ENCODE measurements around the gene BTBD6. TPM values are rescaled to one million over a fixed set of nuclear protein-coding genes. Genes with fewer than 3 reads are reported as not detected.

Gene BTBD6
- 89.7 TPM for total RNA-seq
- long read RNA-seq, transcript BTBD6-203 (4 exons, 2,176 nt) = major isoform, 14 of 38 reads
- long read RNA-seq, transcript BTBD6-204 (3 exons, 2,195 nt) = minor isoform, 9 of 38 reads
- long read RNA-seq, partial matches to known transcripts = 0 of 38 reads
- long read RNA-seq, other reads (novel, unspliced or antisense) = 14 of 38 reads

GRCh38 chr14:105248368-105249181 lies at the start of gene BTBD6:
TSS of gene BTBD6 (plus strand) at chr14:105248533. CDS start at chr14:105248712, 179 bp downstream.
- DNase-seq (ENCODE audit: low spot score) = peak; percentile 95

DNA sequence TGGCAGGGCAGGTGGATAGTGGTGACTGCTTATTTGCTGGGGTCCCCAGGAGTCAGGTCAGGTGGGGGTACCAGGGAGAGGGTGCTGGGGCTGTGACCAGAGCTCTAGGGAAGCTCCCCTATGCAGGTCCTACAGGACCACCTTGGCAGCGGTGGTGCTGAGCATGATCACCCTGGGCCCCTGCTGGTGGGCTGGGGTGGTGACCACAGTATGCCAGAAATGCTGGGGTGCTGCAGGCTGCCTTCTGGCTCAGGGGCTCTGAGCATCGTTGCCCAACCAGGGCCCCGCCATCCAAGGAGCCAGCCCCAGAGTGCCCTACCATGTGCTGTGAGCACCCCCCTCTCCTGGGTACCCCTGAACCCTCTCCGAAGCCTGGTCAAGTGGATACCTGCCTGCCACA lies 49.7 kb upstream of the BTBD6 start:
- no peak for DNase-seq (ENCODE audit: low spot score)

GRCh38 chr14:105199093-105199492 lies 49.2 kb upstream of the BTBD6 start:
- DNase-seq (ENCODE audit: low spot score) = no peak

DNA sequence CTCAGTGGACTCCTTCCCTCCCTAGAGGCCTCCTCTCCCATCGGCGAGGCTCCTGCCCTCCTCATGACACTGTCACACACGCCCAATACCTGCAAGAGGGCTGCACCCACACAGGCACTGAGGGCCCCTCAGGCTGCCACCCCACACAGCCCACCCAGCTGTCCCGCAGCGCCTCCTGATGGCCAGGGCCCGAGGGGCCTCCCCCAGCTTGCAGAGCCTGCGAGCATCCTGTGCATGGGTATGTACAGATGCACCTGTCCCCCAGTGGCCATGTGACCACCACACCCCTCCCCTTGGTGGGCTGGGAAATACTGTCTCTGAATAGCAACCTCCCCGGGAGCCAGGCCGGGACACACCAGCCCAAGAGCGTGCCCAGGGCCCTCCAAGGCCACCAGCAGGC lies 48.3 kb upstream of the BTBD6 start:
- no peak for DNase-seq (ENCODE audit: low spot score)

DNA sequence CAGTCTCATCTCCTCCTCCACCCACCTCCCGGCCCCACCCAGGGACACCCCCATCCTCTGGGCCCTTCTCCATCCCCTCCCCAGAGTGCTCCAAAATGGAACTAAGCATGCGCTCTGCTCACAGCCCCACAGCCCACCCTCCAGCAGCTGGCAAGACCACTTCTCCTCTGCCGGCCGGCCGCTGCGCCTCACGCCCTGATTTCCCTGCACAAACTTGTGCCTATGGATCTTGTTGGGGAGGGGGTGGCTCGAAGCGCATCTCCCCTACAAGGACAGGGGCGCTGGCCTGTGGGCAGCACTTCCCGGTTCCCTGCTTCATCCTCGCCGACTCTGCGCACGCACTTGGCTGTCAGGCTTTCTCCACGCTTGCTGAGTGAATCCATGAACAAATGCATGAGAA lies 47.7 kb upstream of the BTBD6 start:
- DNase-seq (ENCODE audit: low spot score) = no peak

DNA sequence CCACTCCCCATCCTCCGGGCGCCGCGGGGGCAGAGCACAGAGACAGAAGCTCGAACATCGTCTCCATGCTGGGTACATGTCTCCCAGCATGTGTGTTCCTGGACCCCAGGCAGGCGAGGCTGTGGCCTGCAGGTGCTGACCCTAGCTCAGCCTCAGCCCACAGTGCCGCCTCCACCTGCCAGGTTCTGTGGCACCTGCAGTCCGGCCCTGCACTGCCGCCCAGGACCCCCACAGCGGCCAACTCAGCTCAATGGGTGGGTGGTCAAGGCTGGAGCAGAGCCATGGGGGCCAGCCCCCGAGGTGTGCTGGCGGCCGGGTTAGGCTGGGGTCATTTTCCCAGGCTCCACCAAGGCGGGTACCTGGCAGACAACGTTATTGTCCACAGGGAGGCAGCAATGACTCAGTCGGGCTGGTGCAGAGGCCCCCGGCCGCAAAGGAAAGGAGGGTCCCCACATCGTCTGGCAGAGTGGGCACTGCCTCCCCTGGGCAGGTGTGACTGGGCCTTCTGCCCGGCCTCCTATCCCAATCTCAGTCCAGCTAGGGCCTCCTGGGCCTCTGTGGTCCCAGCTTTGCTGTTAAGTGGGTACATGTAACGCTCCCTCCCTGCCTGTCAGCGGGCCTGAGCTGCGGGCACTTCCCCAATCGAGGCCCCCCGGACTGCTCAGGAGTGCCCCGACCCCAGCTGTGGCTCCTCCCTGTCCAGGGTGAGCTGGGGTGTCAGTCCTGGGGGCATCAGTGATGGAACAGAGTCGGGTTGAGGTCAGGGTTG lies 47.0 kb upstream of the BTBD6 start:
- DNase-seq (ENCODE audit: low spot score) = no peak

- no peak for DNase-seq (ENCODE audit: low spot score)
Observed at GRCh38 chr14:105201925-105202513, 46.3 kb upstream of the BTBD6 start.

GRCh38 chr14:105203057-105203531 lies 45.2 kb upstream of the BTBD6 start:
- peak; percentile 95 for DNase-seq (ENCODE audit: low spot score)

GRCh38 chr14:105203701-105204100 lies 44.6 kb upstream of the BTBD6 start:
- DNase-seq (ENCODE audit: low spot score) = no peak

DNA sequence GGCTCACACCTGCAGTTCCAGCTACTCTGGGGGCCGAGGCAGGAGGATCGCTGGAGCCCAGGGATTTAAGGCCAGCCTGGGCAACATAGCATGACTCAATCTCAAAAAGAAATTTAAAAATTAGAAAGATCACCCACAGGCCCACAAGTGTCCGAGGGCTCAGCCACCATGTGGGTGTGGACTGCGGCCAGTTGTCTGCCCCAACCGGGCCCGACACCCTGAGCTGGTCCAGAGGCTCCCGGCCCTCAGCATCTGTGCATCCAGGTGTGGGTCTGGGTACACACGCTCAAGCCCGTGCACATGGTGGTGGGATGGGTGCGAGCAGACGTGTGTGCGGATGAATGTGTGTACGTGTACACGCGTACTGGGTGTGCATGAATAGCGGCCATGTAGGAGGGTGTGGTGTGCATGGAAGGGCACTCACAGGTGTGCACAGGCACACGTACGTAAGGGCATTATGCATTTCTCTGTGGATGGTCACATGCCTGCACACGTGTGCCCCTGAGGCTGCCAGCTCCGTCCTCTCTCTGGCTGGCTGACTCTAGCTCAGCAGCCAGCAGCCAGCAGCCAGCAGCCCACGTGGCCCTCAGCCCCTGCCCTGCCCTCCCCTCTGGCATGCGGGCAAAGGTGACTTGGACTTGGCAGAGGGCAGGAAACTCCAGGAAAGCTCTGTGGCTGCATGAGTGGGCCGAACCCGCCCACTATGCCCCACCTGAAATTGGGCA lies 44.0 kb upstream of the BTBD6 start:
- no peak for DNase-seq (ENCODE audit: low spot score)

DNA sequence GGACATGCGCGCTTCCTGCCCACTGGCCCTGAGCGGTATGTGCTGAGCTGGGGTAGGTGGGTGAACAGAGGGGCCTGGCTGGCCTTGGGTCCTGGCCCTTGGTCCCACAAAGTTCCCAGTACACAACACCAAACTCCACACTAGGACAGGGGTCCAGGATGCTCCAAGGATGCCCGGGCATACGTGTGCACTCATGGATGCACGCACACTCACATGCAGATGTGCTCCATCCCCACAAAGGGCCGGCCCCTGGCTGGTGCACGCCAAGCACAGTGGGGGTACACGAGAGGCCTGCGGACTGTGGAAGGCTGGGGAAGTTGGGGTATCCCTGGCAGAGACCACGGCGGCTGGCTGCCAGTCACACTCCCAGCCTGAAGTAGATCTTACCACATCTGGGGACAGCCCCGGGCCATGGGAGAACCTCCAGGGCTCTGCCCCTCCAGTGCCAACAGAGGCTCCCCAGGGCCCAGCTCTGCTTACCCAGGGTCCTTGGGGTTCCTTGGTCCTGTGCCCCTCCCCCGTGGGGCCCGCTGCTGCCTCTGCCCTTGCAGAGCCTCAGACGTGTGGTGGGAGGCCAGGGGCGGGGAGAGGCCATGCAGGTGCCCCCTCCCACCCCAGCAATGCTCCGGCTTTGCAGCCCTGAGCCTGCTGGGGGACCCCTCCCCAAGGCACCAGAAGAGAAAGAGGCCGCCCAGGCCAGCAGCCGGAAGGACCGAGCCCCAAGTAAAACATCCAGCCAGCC lies 43.2 kb upstream of the BTBD6 start:
- DNase-seq (ENCODE audit: low spot score) = no peak

- no peak for DNase-seq (ENCODE audit: low spot score)
Observed at GRCh38 chr14:105205673-105206208, 42.6 kb upstream of the BTBD6 start.

GRCh38 chr14:105206873-105207272 lies 41.5 kb upstream of the BTBD6 start:
- DNase-seq (ENCODE audit: low spot score) = no peak

GRCh38 chr14:105207460-105207901 lies 40.9 kb upstream of the BTBD6 start:
- no peak for DNase-seq (ENCODE audit: low spot score)

DNA sequence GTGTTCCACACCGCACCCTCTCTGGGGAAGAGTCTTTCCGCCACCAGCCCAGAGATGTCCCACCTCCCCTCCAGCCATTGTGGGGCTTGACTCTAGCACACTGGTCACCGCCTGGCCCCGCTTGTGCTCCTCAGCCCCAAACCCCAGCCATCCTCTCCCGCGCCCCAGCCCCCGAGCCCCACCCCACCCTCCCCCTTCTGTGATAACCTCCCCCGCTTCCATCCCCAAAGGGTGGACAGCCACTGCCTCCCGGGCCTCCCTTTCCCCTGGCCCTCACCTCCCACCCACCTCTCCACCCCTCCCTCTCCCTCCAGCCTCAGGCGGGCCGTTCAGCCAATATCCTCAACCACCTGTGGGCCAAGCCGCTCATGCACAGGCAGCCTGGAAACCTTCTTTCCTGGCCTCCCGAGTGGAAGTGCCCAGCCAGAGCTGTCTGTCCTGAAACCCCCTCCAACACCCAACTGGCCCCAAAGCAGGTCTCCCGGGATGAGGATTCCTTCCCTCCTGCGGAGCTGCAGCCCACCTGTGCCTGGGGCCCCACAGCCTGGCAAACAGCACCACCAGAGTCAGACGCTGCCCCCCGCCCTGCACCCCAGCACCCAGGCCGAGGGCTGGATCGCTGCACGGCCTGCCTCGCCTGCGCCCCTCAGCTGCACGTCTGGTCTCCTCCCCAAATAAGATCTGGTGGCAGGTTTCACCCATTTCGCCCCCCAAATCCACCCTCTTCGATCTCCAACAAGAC lies 40.2 kb upstream of the BTBD6 start:
- DNase-seq (ENCODE audit: low spot score) = no peak

GRCh38 chr14:105208738-105209075 lies 39.6 kb upstream of the BTBD6 start:
- no peak for DNase-seq (ENCODE audit: low spot score)

GRCh38 chr14:105209091-105209490 lies 39.2 kb upstream of the BTBD6 start:
- no peak for DNase-seq (ENCODE audit: low spot score)

- no peak for DNase-seq (ENCODE audit: low spot score)
Observed at GRCh38 chr14:105209646-105210045, 38.7 kb upstream of the BTBD6 start.
